AG09309 (cell line): ENCODE measurements around the gene HLA-DMB.
A peak's percentile ranks its signal among the peaks of the same experiment; 100 is the strongest.

ENCODE experiments used
- DNase-seq: peaks from one replicate; pipeline ENCODE4 v3.0.0-alpha.2; 2010; ENCODE audit warnings: low read depth
- H3K4me3 ChIP-seq: 2 replicates; pipeline ENCODE4 v1.5.1; 2011; ENCODE audit warnings: mild to moderate bottlenecking, low read depth, low read length, moderate library complexity; ENCODE audit not compliant: control insufficient read depth
- TF ChIP-seq, protein P1 (sequence below): IDR thresholded peaks from 2 replicates; pipeline ENCODE4 v1.5.1; 2011; ENCODE audit warnings: mild to moderate bottlenecking, low read depth, low read length, inconsistent platforms; ENCODE audit not compliant: insufficient read depth, control insufficient read depth; ENCODE audit errors: missing control alignments

The HLA-DMB gene

DNA sequence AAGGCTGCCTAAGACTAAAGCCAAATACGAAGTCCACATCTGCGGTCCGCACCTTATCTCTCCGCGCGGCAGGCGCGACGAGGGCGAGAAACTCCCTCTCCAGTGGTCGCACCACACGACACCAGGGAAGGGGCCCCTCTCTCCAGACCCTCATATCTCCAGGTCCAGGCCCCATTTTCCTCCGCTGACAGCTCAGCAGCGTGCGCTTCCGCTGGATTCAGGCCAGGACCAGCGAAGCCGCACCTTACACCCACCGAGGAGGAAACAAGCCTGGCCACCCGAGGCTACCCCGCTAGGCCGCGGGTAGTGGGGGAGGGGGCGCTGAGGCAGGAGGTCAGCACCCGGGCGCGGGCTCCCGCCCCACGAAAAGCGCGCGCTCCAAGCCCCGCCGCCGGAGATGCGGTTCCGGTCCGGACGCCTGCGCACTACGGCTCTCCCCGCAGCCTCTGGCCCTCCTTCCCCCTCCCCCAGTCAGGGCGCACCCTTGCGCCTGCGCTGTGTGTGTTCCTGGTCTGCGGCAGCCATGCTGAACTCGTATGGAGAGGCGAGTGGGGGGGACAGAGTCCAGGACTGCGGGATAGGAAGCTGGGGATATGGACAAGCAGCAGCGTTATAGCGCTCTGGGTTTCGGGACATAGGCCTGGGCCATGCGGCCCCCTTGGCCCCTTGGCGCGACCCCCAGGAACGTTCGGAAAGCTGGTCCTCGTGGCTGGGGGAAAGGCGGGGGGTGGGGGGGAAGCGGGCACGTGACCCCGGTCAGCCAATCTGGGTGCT is 27.5 kb upstream of the HLA-DMB start, which contains the start of gene BRD2:
TSS of gene BRD2 (plus strand) at position 502 of the 774 bp plus-strand sequence. CDS start 4,305 bp downstream, outside the sequence.
- DNase-seq = peak; percentile 78
- TF ChIP-seq, protein P1, sequence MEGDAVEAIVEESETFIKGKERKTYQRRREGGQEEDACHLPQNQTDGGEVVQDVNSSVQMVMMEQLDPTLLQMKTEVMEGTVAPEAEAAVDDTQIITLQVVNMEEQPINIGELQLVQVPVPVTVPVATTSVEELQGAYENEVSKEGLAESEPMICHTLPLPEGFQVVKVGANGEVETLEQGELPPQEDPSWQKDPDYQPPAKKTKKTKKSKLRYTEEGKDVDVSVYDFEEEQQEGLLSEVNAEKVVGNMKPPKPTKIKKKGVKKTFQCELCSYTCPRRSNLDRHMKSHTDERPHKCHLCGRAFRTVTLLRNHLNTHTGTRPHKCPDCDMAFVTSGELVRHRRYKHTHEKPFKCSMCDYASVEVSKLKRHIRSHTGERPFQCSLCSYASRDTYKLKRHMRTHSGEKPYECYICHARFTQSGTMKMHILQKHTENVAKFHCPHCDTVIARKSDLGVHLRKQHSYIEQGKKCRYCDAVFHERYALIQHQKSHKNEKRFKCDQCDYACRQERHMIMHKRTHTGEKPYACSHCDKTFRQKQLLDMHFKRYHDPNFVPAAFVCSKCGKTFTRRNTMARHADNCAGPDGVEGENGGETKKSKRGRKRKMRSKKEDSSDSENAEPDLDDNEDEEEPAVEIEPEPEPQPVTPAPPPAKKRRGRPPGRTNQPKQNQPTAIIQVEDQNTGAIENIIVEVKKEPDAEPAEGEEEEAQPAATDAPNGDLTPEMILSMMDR = no peak
- peak within 1 kb of the TSS; percentile 93 for H3K4me3 ChIP-seq

DNA sequence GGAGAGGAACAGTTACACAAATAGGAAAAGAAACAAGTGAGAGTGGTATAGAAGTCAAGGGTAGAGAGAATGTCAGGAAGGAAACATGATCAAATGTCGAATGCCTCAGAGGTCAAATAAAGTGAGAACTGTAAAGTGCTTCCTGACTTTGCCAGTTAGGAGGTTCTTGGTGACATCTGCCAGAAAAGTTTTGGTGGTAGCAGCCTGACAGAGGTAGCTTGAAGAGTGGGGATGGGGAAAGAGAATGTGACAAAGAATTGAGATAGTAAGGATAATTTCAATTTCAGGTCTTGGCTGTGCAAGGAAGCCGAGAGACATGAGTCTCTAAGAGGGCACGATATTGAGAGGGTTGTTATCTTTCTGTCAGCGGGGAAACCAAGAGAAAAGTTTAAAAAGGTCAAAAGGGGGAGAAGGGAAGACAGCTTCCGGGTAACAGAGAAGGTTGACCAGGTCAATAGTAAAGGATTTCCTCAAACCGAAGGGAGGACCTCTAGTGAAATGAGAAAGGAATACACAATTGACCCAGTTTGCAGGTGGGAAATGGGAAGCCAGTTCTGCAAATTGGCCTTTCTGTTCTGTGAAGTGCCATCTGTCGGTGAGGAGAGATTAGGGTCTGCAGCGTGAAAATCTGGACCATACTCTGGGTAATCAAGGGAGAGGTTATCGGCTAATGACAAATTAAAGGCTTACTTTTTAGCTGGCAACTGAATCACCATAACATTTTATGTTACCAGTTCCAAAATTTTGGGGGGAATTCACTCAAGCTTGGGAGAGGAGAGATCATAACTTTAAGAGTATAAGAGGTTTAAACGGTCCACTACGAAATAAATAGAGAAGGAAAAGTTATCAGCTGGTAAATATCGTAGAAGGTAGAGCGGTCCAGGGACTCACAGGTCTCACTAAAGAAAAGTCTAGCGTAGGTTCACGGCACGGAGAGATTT is 26.6 kb upstream of the HLA-DMB start:
- H3K4me3 ChIP-seq = peak overlapping the region; percentile 93
- no peak for DNase-seq
- TF ChIP-seq, protein P1 = peak; percentile 57

DNA sequence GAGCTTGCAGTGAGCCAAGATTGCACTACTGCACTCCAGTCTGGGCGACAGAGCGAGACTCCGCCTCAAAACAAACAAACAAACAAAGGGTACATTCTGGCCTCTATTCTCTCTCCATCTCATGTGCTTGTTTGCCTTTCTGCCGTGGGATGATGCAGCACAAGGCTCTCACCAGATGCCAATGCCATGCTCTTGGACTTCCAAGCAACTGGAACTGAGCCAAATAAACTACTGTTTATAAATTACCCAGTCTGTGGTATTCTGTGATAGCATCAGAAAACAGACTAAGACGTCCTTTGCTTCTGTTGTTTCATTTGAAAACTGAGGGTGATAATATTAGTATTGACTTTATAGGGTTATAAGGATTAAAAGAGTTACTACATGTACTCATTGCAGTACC is 23.9 kb upstream of the HLA-DMB start:
- TF ChIP-seq, protein P1 = no peak
- H3K4me3 ChIP-seq = no peak overlapping the region
- no peak for DNase-seq

DNA sequence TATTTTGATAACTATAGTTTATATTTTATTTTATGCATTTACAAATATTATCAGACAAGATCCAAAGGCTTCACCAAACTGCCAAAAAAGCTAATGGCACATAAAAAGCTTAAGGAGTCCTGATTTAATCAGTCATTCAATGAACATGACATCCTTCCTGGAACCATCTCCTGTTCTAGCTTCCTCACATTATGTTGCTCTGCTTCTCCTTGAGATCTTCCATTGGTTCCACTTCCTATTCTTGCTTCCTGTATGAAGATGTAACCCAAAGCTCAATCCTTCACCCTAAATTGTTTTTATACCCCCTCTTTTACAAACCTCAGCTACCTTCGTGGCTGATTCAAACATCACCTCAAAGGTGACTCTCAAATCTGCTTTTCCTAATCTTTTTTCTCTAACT is 23.0 kb upstream of the HLA-DMB start:
- TF ChIP-seq, protein P1 = no peak
- no peak for DNase-seq
- no peak overlapping the region for H3K4me3 ChIP-seq

DNA sequence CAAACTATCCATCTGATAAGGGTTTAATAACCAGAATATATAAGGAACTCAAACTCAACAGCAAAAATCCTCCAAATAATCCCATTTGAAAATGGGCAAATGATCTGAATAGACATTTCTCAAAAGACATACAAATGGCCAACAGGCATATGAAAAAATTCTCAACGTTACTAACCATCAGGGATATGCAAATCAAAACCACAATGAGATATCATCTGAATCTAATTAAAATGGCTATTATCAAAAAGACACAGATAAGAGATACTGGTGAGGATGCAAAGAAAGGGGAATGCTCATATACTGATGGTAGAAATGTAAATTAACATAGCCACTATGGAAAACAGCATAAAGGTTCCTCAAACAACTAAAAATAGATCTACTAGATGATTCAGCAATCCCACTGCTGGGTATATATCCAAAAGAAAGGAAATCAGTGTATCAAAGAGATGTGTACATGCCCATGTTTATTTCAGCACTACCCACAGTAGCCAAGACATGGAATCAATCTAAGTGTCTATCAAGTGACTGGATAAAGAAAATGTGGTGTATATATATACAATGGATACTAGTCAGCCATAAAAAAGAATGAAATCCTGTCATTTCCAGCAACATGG is 21.5 kb upstream of the HLA-DMB start:
- TF ChIP-seq, protein P1 = no peak
- DNase-seq = no peak
- no peak overlapping the region for H3K4me3 ChIP-seq

DNA sequence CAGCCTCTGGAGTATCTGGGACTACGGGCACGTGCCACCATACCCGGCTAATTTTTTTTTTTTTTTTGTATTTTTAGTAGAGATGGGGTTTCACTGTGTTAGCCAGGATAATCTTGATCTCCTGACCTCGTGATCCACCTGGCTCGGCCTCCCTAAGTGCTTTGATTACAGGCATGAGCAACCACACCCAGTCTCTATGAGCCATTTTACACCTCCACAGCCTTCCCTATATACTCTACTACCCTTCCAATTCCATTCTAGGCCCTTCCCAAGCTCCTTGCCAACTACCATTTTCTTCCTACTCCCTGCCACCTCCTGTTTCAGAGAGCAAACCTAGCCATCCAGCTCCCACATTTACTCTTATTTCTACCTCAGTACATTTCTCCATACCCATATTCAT is 19.7 kb upstream of the HLA-DMB start:
- TF ChIP-seq, protein P1 = no peak

More for the DNA sequence above, 19.7 kb upstream of the HLA-DMB start:
- no peak for DNase-seq
- no peak overlapping the region for H3K4me3 ChIP-seq
